Tibial nerve (tissue), 4 donors: ENCODE results near the gene ZGPAT. TPM values are rescaled to one million over a fixed set of nuclear protein-coding genes. Genes with fewer than 3 reads are reported as not detected.

ENCODE experiments used
- DNase-seq, 2 donors: peaks; one replicate each; pipeline ENCODE4 v3.0.0-alpha.2; 2019; ENCODE audit warnings: low spot score in 2 of 2
- H3K27ac ChIP-seq, 4 donors: fragments of 200-600 bp; sonication (generic) in 3 of 4; one replicate each; pipeline ENCODE4 v1.5.1; 2017 to 2019; ENCODE audit warnings: mild to moderate bottlenecking in 1 of 4
- H3K27me3 ChIP-seq, 2 donors: fragments of 200-600 bp; sonication (generic) in 1 of 2; one replicate each; pipeline versions ENCODE4 v1.5.1 to v1.6.0; 2017 to 2019
- H3K36me3 ChIP-seq, 3 donors: fragments of 200-600 bp; sonication (generic); one replicate each; pipeline ENCODE4 v1.5.1; 2018 to 2019
- H3K4me1 ChIP-seq, 4 donors: fragments of 200-600 bp; sonication (generic) in 3 of 4; one replicate each; pipeline ENCODE4 v1.5.1; 2017 to 2019
- H3K4me3 ChIP-seq, 4 donors: fragments of 200-600 bp; sonication (generic) in 3 of 4; one replicate each; pipeline ENCODE4 v1.5.1; 2017 to 2019; ENCODE audit warnings: mild to moderate bottlenecking in 1 of 4, moderate library complexity in 1 of 4
- H3K9me3 ChIP-seq, 4 donors: fragments of 200-600 bp; sonication (generic) in 3 of 4; one replicate each; pipeline ENCODE4 v1.5.1; 2017 to 2019
- CTCF ChIP-seq, 5 experiments: fragments of 200-600 bp in 3 of 5; fragments of 450-650 bp in 2 of 5; sonication (generic) in 3 of 5; IDR thresholded peaks; one replicate each; pipeline ENCODE4 v1.5.1; 2016 to 2019; ENCODE audit warnings: antibody characterized with exemption in 5 of 5, mild to moderate bottlenecking in 3 of 5, moderate library complexity in 2 of 5
- EP300 ChIP-seq, 2 donors: sonication (generic); formaldehyde crosslinking; IDR thresholded peaks; one replicate each; pipeline ENCODE4 v1.6.1; 2017; ENCODE audit warnings: antibody characterized with exemption in 2 of 2, mild to moderate bottlenecking in 1 of 2
- POLR2A ChIP-seq, 2 donors: fragments of 450-650 bp; IDR thresholded peaks; one replicate each; pipeline ENCODE4 v1.6.1; 2017; ENCODE audit warnings: antibody characterized with exemption in 2 of 2, mild to moderate bottlenecking in 2 of 2, moderate library complexity in 2 of 2
- WGBS, 2 donors: methylation state at CpG; one replicate each; pipeline ENCODE4 v1.1.5; 2018; 5-methylcytosine and 5-hydroxymethylcytosine counted together
- total RNA-seq, 4 donors: library from RNA; depleted of rRNA; stranded (reverse); fragments of >200 nt; gene quantifications; one replicate each; pipeline ENCODE4 v1.1.0, GENCODE V29; 2016

ZGPAT gene
- total RNA-seq, 4 donors from 2014 or later = 27.5 to 70.8 (median 40.9) TPM

DNA sequence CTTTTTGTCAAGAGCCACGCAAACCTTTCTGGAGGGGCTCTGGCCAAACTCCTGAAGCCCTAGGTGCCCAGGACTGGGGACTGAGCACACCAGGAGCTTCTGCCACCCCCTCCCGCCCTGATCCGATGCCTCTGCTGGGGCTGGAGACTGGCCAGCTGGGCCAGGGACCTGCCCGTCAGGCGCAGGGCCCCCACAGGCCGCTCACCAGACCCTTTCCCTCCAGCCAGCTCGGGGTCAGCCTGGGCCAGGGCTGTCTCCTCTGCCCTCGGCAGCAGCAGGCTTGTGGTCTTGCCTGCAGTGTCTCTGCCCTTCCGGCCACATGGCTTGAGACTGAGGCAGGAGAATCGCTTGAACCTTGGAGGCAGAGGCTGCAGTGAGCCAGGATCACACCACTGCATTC is 35.2 kb upstream of the ZGPAT start:
- peaks cover 2 to 92% (median 15%) of the 10 kb centered on the region in 3 donors for H3K36me3 ChIP-seq
- WGBS, 2 donors = 86 to 94% methylated on average over 9 to 10 of the region's 10 CpGs
- no peak for DNase-seq

GRCh38 chr20:63673951-63674350 is 33.9 kb upstream of the ZGPAT start:
- Histone ChIP-seq H3K27ac (no peak overlapping the region), H3K36me3 (peaks cover 2 to 92% (median 8%) of the 10 kb centered on the region in 3 donors), H3K9me3 (no peaks in the 10 kb centered on the region), H3K4me3 (no peak overlapping the region), H3K4me1 (no peaks in the 10 kb centered on the region), H3K27me3 (no peaks in the 10 kb centered on the region)
- no peak for TF ChIP-seq POLR2A (IDR thresholded peaks at IDR 0.05)
- no peak for TF ChIP-seq EP300 (IDR thresholded peaks at IDR 0.05)
- TF ChIP-seq CTCF (IDR thresholded peaks at IDR 0.05) = no peak
- WGBS, 2 donors = 94 to 100% methylated on average over 1 to 14 of the region's 14 CpGs
- DNase-seq = no peak

More for the DNA sequence above, 35.2 kb upstream of the ZGPAT start:
- Histone ChIP-seq H3K4me1 (no peaks in the 10 kb centered on the region), H3K9me3 (no peaks in the 10 kb centered on the region), H3K27ac (no peak overlapping the region), H3K4me3 (no peak overlapping the region), H3K27me3 (no peaks in the 10 kb centered on the region)
- TF ChIP-seq EP300 (IDR thresholded peaks at IDR 0.05) (no peak), POLR2A (IDR thresholded peaks at IDR 0.05) (no peak), CTCF (IDR thresholded peaks at IDR 0.05) (no peak)

- 93 to 95% methylated on average over 20 of the region's 20 CpGs for WGBS, 2 donors
- Histone ChIP-seq H3K27ac (no peak overlapping the region), H3K9me3 (no peaks in the 10 kb centered on the region), H3K4me1 (no peaks in the 10 kb centered on the region), H3K27me3 (no peaks in the 10 kb centered on the region), H3K36me3 (peaks cover 2 to 99% (median 8%) of the 10 kb centered on the region in 3 donors), H3K4me3 (no peak overlapping the region)
- DNase-seq = no peak
- TF ChIP-seq CTCF (IDR thresholded peaks at IDR 0.05) (no peak), EP300 (IDR thresholded peaks at IDR 0.05) (no peak), POLR2A (IDR thresholded peaks at IDR 0.05) (no peak)
These were observed 32.0 kb upstream of the ZGPAT start for GRCh38 chr20:63675681-63676368.

GRCh38 chr20:63678071-63678470 is 29.8 kb upstream of the ZGPAT start:
- no peak overlapping the region for H3K27ac ChIP-seq
- H3K36me3 ChIP-seq = peaks cover 2 to 97% (median 8%) of the 10 kb centered on the region in 3 donors
- peaks cover 0 to 14% (median 6%) of the 10 kb centered on the region in 4 donors for H3K4me1 ChIP-seq
- no peak for DNase-seq
- no peak overlapping the region for H3K4me3 ChIP-seq
- H3K27me3 ChIP-seq = no peaks in the 10 kb centered on the region
- TF ChIP-seq EP300 (IDR thresholded peaks at IDR 0.05) = no peak
- TF ChIP-seq CTCF (IDR thresholded peaks at IDR 0.05) = no peak
- no peak for TF ChIP-seq POLR2A (IDR thresholded peaks at IDR 0.05)
- no peaks in the 10 kb centered on the region for H3K9me3 ChIP-seq
- 82 to 83% methylated on average over 12 to 13 of the region's 13 CpGs for WGBS, 2 donors

- Histone ChIP-seq H3K27me3 (no peaks in the 10 kb centered on the region), H3K4me1 (peaks cover 0 to 16% (median 8%) of the 10 kb centered on the region in 4 donors), H3K36me3 (peaks cover 2 to 89% (median 8%) of the 10 kb centered on the region in 3 donors), H3K27ac (no peak overlapping the region), H3K9me3 (no peaks in the 10 kb centered on the region), H3K4me3 (no peak overlapping the region)
- WGBS, 2 donors = 86 to 89% methylated on average over 38 of the region's 38 CpGs
- no peak for DNase-seq
- TF ChIP-seq POLR2A (IDR thresholded peaks at IDR 0.05) (no peak), EP300 (IDR thresholded peaks at IDR 0.05) (no peak), CTCF (IDR thresholded peaks at IDR 0.05) (no peak)
These were observed 29.0 kb upstream of the ZGPAT start for GRCh38 chr20:63678667-63679465.
